GM18951 (cell line): ENCODE measurements around the gene CYFIP2.

ENCODE experiments used
- POLR2A ChIP-seq: IDR thresholded peaks from 4 replicates; pipeline ENCODE4 v1.6.1; 2011; ENCODE audit warnings: mild to moderate bottlenecking; ENCODE audit not compliant: insufficient read length, insufficient read depth; ENCODE audit errors: extremely low read depth
- in situ Hi-C: fragments of 300-500 bp; cut with MboI; formaldehyde crosslinking; loops from one replicate; pipeline ENCODE4 v1.12.0; 2022; ENCODE audit warnings: low sequenced_read_pairs, mixed read lengths, inconsistent platforms; ENCODE audit not compliant: unreplicated experiment

The CYFIP2 gene

DNA sequence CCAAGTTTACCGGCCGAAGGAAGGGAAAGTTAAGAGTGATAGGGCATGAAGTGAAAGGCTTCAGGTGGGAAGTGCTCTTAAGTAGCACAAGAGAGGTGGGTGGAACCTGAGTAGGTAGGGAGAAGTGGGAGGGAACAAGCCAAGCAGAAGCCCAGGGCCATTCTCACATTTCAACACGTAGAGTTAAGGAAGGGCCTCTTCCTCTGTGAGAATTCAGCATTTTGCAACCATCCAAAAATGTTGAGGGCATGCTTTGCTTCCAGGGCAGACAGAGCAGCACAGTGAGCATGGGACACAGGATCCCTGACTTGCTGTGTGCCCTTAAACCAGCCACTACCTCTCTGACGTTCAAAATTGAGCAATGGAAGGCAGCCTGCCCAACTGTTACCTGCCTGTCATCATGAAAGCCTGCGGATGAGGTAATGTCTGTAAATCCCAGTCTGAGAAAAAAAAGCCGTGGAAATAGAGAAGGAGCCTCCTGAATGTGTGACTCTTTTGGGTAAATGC lies 3.3 kb downstream of the CYFIP2 start:
- in situ Hi-C loops: no loop called here
- TF ChIP-seq POLR2A: no peak

DNA sequence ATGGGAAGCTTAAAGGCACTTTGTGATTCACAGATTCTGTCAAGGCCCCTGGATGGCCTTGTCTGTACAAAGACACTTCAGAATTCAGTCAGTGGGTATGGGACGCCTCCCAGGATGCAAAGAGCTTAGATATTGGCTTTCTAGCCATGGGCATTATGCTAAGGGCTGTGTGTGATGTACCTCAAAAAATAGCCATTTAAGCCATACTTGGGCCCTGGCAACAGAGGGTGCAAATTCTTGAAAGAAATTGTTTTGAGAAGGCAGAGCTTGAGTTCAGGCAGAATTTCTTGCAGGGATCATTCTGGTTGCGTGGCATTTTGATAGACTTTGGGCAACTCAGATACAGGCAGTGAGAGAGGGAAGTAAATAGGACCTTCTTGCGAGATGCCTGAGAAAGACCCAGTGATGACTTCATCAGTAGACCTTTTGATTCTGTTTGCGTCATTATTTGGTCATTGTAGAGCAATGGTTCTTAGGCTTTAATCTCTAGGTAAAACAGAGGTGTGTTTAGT lies 3.9 kb downstream of the CYFIP2 start:
- in situ Hi-C loops: no loop called here

DNA sequence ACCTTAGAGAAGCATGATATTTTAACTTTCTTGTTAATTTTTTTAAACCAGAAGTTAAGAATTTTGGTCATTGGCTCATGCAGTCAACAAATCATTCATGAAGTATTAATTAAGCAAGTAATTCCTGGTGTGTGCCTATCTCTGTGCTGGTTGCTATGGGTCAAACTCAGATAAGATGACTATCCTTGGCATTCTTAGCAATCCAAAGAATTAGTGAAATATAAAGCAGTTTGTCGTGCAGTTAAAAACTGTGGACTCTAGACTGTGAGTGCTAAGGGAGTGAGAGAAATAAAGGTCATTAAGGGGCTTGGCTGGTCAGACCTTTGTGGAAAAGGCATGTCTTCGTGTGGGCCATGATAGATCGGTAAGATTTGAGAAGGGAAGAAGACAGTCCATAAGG lies 4.8 kb downstream of the CYFIP2 start:
- in situ Hi-C loops: no loop called here
- no peak for TF ChIP-seq POLR2A

More for the DNA sequence above, 3.9 kb downstream of the CYFIP2 start:
- TF ChIP-seq POLR2A: no peak

DNA sequence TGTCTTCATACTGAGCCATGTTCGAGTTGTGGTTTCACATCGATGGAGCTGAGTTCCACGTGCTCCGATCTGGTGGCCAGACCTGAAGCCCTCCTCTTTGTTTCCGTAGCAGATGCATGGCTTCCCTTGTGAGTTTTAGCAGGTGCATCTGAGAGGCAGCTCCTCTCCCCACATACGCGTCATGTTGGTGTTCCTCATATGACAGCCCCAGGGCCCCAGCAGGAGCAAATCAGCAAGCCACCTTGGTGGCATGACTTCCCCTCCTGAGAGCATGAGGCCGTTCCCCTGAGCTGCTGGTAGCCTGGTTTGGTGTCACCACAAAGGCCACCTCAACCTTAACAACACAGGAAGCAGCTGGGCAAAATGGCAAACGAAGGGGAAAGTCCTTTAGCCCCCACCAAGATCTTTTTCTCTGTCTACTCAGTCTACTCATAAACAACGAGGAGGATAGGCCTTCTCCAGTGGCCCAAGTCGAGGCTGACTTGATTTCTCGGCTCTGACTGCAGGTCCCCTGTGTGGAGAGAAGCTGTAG lies 5.9 kb downstream of the CYFIP2 start:
- in situ Hi-C loops: no loop called here
- peak; percentile 49 for TF ChIP-seq POLR2A

DNA sequence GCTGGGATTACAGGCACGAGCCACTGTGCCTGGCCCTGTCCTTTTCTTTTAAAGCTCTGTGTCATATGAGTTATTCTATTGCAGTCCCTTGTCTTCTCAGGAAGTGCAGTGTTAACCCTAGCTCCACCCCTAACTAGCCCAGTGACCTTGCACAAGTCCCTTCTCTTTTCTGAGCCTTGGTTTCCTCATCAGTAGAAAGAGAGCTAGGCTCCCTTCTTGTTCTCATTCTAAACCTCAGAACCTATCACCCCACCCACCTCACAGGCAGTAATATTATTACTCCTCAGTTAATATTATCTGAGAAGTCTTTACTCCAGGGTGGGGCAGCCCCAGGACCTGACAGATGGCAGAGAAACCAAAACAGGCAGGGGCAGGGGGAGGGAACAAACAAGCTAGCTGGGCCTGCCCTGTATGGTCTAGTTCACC lies 7.2 kb downstream of the CYFIP2 start:
- in situ Hi-C loops: no loop called here
- no peak for TF ChIP-seq POLR2A

DNA sequence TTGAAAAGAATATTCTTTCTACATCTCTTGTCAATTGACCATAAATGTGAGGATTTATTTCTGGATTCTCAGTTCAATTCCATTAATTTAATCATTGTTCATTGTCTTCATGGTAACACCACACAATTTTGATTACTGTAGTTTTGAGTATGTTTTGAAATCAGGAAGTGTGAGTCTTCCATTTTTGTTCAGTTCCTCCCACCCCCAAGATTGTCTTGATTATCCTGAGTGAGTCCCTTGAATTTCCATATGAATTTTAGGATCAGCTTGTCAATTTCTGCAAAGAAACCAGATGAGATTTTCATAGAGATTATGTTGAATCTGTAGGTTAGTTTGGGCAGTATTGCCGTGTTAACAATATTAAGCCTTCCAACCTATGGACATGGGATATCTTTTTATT lies 9.5 kb downstream of the CYFIP2 start:
- in situ Hi-C loops: no loop called here

DNA sequence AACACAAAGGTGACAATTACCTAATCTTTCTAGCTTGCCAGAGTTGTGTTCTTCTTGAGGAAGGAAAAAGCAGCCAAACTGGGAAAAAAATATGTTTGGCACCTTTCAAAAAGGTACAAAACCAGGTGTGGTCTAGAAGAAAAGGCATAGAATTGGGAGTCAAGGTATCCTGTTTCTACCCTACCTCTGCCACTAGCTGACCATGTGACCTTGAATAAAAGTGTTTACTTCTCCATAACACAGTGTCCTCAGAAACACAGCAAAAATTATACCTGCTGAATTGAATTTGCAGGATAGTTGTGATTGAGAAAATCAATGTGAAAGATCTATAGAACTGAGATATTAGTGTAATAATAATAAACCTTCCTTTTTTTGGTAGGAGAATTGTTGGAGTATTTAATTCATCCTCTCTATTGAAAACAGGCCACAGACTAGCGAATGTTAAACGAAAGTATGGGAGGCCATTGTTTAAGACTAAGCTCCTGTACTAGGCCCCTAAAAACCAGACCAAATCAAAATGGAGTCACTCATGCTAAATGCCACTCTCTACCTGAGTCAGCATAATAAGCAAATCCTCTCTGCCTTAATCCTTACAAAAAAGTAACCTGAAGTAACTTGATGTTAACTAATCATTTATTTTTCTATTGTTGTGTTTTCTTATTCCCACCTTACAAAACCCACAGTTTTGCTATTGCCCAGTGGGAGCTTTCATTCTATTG lies 12.6 kb downstream of the CYFIP2 start:
- in situ Hi-C loops: no loop called here
- no peak for TF ChIP-seq POLR2A

More for the DNA sequence above, 9.5 kb downstream of the CYFIP2 start:
- no peak for TF ChIP-seq POLR2A

DNA sequence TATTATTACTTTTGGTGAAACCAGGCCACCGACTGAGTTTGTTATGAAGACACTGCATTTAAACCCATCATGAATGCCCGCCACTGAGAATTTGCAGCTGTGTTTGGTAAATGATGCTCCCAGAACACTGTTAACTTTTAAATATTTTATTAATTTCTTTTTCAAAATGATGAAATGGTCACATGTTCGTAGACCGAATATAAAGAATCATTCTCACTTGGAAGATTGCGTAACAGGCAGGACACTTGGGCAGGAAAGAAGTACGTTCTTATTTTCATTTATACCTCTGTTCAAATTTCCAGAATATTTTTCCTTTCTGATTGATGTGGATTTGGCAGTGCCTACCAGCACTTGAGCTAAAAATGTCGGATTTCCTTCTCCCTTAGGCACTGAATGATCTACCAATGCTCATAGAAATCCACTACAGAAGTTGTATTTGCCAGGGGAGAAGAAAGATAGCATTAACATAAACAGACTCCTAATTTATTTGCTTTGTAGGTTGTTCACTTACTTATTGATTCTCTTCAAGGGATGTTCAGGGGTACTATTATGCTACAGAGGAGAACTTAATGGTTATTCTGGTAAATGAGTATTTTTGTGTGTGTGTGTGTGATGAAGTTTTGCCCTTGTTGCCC lies 13.8 kb downstream of the CYFIP2 start:
- TF ChIP-seq POLR2A: no peak
- in situ Hi-C loops: no loop called here

DNA sequence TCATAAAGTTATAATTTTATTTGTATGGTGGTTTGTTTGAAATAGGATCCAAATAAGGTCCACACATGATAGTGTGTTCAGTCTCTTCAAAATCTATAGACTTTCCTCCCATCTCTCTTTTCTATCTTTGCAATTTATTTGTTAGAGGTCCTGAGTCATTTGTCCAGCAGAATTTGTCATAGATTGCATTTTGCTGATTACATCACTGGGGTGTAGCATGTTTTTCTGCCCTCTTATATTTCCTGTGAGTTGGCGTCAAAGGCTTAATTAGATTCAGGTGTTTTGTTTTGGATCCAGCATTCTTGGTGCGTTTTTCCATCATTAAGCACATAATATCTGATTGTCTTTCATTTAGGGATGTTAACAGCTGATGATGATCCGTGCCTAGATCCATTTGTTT lies 15.0 kb downstream of the CYFIP2 start:
- in situ Hi-C loops: no loop called here
- TF ChIP-seq POLR2A: no peak

DNA sequence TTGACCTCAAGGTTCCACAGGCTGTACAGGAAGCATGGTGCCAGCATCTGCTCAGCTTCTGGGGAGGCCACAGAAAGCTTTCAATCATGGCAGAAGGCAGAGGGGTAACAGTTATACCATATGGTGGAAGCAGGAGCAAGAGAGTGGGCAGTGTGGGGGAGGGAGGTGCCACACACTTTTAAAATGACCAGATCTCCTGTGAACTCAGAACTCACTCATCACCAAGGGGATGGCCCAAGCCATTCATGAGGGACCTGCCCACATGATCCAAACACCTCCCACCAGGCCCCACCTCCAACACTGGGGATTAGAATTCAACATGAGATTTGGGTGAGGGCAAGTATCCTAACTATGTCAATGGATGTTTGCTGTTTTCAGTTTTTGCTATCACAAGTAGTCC lies 16.2 kb downstream of the CYFIP2 start:
- no peak for TF ChIP-seq POLR2A

DNA sequence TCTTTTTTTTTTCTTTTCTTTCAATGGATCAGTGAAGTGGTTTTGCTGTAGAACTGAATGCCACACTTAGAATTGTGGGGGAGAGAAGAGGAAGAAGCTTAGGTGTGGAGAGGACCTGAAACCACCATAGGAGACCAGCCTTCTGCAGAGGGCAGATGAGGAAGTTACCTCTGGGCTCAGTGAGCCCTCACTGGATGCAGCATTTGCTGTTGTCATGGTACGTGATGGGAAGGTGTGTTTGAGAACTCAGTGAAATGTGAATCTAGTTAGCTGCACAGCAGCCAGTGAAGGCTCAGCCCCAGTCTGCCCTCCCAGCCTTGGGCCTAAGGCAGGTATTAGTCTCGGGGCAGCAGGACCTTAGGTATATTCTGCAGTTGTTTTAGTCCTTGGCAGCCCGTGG lies 17.5 kb downstream of the CYFIP2 start:
- in situ Hi-C loops: no loop called here

More for the DNA sequence above, 16.2 kb downstream of the CYFIP2 start:
- in situ Hi-C loops: no loop called here

DNA sequence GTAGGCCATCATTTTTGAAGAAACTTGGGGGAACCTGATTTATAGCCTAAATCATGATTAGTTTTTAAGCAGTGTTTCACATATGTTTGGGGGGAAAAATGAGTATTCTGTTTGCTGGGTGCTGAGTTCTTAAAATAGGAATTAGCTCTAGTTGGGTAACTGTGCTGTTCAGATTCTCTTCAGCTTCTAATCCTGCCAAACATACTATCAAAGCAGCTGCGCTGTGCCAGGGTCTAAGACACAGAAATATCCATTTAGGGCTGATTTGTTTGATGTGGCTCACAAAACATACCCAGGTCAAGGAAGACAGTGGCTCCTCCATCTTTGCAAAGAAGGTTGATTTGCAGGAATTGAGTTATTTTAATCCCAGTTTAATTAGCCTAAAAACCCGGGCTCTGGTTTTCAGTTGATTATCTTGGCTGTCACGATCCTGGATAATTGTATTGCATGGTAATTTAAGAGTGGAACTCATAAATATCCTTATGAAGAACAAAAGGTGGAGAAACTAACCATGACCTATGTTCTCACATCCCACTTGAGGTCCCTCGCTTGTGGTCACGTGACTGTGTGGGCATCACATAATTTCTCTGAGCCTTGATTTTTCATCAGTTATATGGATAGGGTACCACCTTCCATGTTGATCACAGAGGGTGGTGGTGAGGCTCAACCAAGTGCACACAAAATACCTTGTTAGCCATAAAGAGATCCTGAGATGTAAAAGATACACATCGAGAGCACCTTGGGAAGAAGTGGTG lies 18.7 kb downstream of the CYFIP2 start:
- in situ Hi-C loops: no loop called here
- TF ChIP-seq POLR2A: no peak

More for the DNA sequence above, 17.5 kb downstream of the CYFIP2 start:
- TF ChIP-seq POLR2A: no peak
